GM12892 (cell line): ENCODE measurements around the gene SPATS1.

Experiments used
- POLR2A ChIP-seq: IDR thresholded peaks from 2 replicates; pipeline ENCODE4 v1.6.1; 2011; ENCODE audit warnings: low read depth, low read length, control low read depth
- POLR2AphosphoS5 ChIP-seq: IDR thresholded peaks from 2 replicates; pipeline ENCODE4 v1.6.1; 2011; ENCODE audit warnings: low read depth, low read length, control low read depth
- TAF1 ChIP-seq: IDR thresholded peaks from 2 replicates; pipeline ENCODE4 v1.6.1; 2011; ENCODE audit warnings: low read depth, mild to moderate bottlenecking, control low read depth, low read length, borderline replicate concordance

GRCh38 chr6:44309631-44310030, 32.8 kb upstream of the SPATS1 start:
- TF ChIP-seq POLR2A (no peak), POLR2AphosphoS5 (no peak), TAF1 (no peak)
